ENCODE measurements around the gene BLVRB.

DNA sequence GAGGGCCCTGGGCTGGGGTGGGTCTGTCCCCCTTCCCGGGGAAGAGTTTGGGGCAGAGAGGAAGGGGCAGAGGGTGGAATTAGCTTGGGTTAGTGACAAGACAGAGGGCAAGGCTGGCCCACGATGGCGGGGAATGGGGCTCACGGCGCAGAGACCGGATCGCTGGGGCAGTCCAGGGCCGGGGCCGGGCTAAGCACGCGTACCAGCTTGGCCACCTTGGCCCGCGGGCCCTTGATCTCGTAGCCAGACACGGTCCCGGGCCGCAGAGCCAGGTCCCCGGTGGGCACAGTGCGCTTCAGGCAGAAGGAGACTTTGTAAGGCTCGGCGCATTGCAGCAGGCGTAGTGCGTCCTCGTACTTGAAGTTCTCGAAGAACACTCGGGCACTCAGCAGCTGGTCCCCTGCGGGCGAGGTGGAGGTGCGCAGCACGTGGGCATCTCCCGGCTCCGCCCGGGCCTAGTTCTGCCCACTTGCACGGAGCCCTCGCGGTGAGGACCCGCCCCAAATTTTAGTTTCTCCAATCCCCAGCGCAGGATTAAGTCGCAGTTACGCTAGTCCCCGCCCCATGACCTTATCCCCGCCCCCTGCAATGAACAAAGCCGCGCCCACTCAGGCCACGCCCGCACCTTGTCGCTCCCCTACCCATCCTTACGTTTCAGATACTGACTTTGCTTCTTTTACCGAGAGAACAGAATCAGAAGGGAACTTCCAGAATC, 67.0 kb downstream of the BLVRB start:
- TF ChIP-seq, protein P1, sequence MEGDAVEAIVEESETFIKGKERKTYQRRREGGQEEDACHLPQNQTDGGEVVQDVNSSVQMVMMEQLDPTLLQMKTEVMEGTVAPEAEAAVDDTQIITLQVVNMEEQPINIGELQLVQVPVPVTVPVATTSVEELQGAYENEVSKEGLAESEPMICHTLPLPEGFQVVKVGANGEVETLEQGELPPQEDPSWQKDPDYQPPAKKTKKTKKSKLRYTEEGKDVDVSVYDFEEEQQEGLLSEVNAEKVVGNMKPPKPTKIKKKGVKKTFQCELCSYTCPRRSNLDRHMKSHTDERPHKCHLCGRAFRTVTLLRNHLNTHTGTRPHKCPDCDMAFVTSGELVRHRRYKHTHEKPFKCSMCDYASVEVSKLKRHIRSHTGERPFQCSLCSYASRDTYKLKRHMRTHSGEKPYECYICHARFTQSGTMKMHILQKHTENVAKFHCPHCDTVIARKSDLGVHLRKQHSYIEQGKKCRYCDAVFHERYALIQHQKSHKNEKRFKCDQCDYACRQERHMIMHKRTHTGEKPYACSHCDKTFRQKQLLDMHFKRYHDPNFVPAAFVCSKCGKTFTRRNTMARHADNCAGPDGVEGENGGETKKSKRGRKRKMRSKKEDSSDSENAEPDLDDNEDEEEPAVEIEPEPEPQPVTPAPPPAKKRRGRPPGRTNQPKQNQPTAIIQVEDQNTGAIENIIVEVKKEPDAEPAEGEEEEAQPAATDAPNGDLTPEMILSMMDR (IDR thresholded peaks at IDR 0.05 in 2 of 3, conservative IDR thresholded peaks at IDR 0.05 in 1 of 3; ENCODE audit: control insufficient read depth in 2 of 3, extremely low read depth in 1 of 3, insufficient read depth in 1 of 3, low read depth in 3 of 3, low read length in 3 of 3) = no peak
- TF ChIP-seq MEF2A (IDR thresholded peaks at IDR 0.05; ENCODE audit: insufficient read depth, low read depth, low read length) (no peak), ZNF274 (IDR thresholded peaks at IDR 0.05; ENCODE audit: insufficient read depth, insufficient read length) (no peak), TARDBP (IDR thresholded peaks at IDR 0.05; ENCODE audit: borderline replicate concordance) (no peak), EZH2 (IDR thresholded peaks at IDR 0.05; ENCODE audit: borderline replicate concordance, control insufficient read depth, low read depth, low read length) (no peak), MTA2 (IDR thresholded peaks at IDR 0.05; ENCODE audit: low read depth) (no peak), CBX5 (IDR thresholded peaks at IDR 0.05; ENCODE audit: low read depth) (no peak)
- TF ChIP-seq, protein P2, sequence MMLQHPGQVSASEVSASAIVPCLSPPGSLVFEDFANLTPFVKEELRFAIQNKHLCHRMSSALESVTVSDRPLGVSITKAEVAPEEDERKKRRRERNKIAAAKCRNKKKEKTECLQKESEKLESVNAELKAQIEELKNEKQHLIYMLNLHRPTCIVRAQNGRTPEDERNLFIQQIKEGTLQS (IDR thresholded peaks at IDR 0.05; ENCODE audit: borderline replicate concordance, extremely low read depth, low read depth, low read length) = no peak
- TF ChIP-seq, protein P3, sequence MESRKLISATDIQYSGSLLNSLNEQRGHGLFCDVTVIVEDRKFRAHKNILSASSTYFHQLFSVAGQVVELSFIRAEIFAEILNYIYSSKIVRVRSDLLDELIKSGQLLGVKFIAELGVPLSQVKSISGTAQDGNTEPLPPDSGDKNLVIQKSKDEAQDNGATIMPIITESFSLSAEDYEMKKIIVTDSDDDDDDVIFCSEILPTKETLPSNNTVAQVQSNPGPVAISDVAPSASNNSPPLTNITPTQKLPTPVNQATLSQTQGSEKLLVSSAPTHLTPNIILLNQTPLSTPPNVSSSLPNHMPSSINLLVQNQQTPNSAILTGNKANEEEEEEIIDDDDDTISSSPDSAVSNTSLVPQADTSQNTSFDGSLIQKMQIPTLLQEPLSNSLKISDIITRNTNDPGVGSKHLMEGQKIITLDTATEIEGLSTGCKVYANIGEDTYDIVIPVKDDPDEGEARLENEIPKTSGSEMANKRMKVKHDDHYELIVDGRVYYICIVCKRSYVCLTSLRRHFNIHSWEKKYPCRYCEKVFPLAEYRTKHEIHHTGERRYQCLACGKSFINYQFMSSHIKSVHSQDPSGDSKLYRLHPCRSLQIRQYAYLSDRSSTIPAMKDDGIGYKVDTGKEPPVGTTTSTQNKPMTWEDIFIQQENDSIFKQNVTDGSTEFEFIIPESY (IDR thresholded peaks at IDR 0.05) = no peak
- TF ChIP-seq, protein P4, sequence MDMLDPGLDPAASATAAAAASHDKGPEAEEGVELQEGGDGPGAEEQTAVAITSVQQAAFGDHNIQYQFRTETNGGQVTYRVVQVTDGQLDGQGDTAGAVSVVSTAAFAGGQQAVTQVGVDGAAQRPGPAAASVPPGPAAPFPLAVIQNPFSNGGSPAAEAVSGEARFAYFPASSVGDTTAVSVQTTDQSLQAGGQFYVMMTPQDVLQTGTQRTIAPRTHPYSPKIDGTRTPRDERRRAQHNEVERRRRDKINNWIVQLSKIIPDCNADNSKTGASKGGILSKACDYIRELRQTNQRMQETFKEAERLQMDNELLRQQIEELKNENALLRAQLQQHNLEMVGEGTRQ (IDR thresholded peaks at IDR 0.05; ENCODE audit: borderline replicate concordance, low read depth, low read length) = no peak

Data from GM12878 (cell line).